Memory B cell (primary cell): ENCODE data around the gene ENOX1.

Experiments
- ATAC-seq: fragments of 150-1000 bp; cut with Tn5 transposase; 2 replicates; pipeline ENCODE4 v1.10.0; 2021; ENCODE audit warnings: low read depth, mild to moderate bottlenecking, moderate library complexity
- DNase-seq, 2 donors: peaks; one replicate each; pipeline ENCODE4 v3.0.0; 2022; ENCODE audit warnings: low spot score in 2 of 2
- H3K27ac Mint-ChIP-seq: one replicate; pipeline ENCODE4 v1.8.0; 2022; ENCODE audit warnings: mild to moderate bottlenecking, moderate library complexity, mixed read lengths
- H3K27me3 Mint-ChIP-seq: one replicate; pipeline ENCODE4 v1.8.0; 2022; ENCODE audit warnings: mixed read lengths
- H3K36me3 Mint-ChIP-seq: one replicate; pipeline ENCODE4 v1.8.0; 2022; ENCODE audit warnings: mild to moderate bottlenecking, mixed read lengths
- H3K4me1 Mint-ChIP-seq: one replicate; pipeline ENCODE4 v1.8.0; 2022; ENCODE audit warnings: mixed read lengths
- H3K4me3 Mint-ChIP-seq: one replicate; pipeline ENCODE4 v1.8.0; 2022; ENCODE audit warnings: mild to moderate bottlenecking, moderate library complexity, mixed read lengths
- H3K9me3 Mint-ChIP-seq: one replicate; pipeline ENCODE4 v1.8.0; 2022; ENCODE audit warnings: mixed read lengths

ENOX1 gene

GRCh38 chr13:43284162-43284561 lies 502.6 kb downstream of the ENOX1 start:
- H3K27ac Mint-ChIP-seq: no peak overlapping the region
- DNase-seq: no peak
- H3K4me3 Mint-ChIP-seq: no peak overlapping the region
- H3K27me3 Mint-ChIP-seq: peaks cover 3% of the 10 kb centered on the region
- no peaks in the 10 kb centered on the region for H3K4me1 Mint-ChIP-seq
- H3K36me3 Mint-ChIP-seq: no peaks in the 10 kb centered on the region
- no peak for ATAC-seq
- no peaks in the 10 kb centered on the region for H3K9me3 Mint-ChIP-seq

- Mint-ChIP-seq H3K27ac (no peak overlapping the region), H3K36me3 (no peaks in the 10 kb centered on the region), H3K27me3 (peaks cover 3% of the 10 kb centered on the region), H3K4me3 (no peak overlapping the region), H3K9me3 (no peaks in the 10 kb centered on the region), H3K4me1 (no peaks in the 10 kb centered on the region)
- no peak for DNase-seq
- ATAC-seq: no peak
Measured at GRCh38 chr13:43279696-43280095, 507.1 kb downstream of the ENOX1 start.

GRCh38 chr13:43278127-43278526 lies 508.6 kb downstream of the ENOX1 start:
- H3K36me3 Mint-ChIP-seq: no peaks in the 10 kb centered on the region
- H3K4me3 Mint-ChIP-seq: no peak overlapping the region
- ATAC-seq: no peak
- no peak for DNase-seq
- H3K27ac Mint-ChIP-seq: no peak overlapping the region
- H3K9me3 Mint-ChIP-seq: no peaks in the 10 kb centered on the region
- peaks cover 4% of the 10 kb centered on the region for H3K27me3 Mint-ChIP-seq
- no peaks in the 10 kb centered on the region for H3K4me1 Mint-ChIP-seq

- ATAC-seq: no peak
- no peaks in the 10 kb centered on the region for H3K36me3 Mint-ChIP-seq
- no peak overlapping the region for H3K4me3 Mint-ChIP-seq
- H3K9me3 Mint-ChIP-seq: no peaks in the 10 kb centered on the region
- H3K4me1 Mint-ChIP-seq: no peaks in the 10 kb centered on the region
- no peak overlapping the region for H3K27ac Mint-ChIP-seq
- no peak for DNase-seq
- H3K27me3 Mint-ChIP-seq: peaks cover 8% of the 10 kb centered on the region
Measured at GRCh38 chr13:43277142-43277541, 509.6 kb downstream of the ENOX1 start.

- H3K9me3 Mint-ChIP-seq: no peaks in the 10 kb centered on the region
- no peaks in the 10 kb centered on the region for H3K4me1 Mint-ChIP-seq
- peaks cover 8% of the 10 kb centered on the region for H3K27me3 Mint-ChIP-seq
- H3K4me3 Mint-ChIP-seq: no peak overlapping the region
- no peak for ATAC-seq
- H3K27ac Mint-ChIP-seq: no peak overlapping the region
- no peak for DNase-seq
- no peaks in the 10 kb centered on the region for H3K36me3 Mint-ChIP-seq
Measured at GRCh38 chr13:43274881-43275280, 511.9 kb downstream of the ENOX1 start.

GRCh38 chr13:43273362-43273761 lies 513.4 kb downstream of the ENOX1 start:
- Mint-ChIP-seq H3K4me3 (no peak overlapping the region), H3K4me1 (no peaks in the 10 kb centered on the region), H3K9me3 (no peaks in the 10 kb centered on the region), H3K27ac (no peak overlapping the region), H3K27me3 (peaks cover 8% of the 10 kb centered on the region), H3K36me3 (no peaks in the 10 kb centered on the region)
- ATAC-seq: no peak
- DNase-seq: no peak

GRCh38 chr13:43272851-43273250 lies 513.9 kb downstream of the ENOX1 start:
- Mint-ChIP-seq H3K9me3 (no peaks in the 10 kb centered on the region), H3K27ac (no peak overlapping the region), H3K36me3 (no peaks in the 10 kb centered on the region), H3K27me3 (peaks cover 8% of the 10 kb centered on the region), H3K4me1 (no peaks in the 10 kb centered on the region), H3K4me3 (no peak overlapping the region)
- no peak for ATAC-seq
- no peak for DNase-seq

GRCh38 chr13:43271152-43271551 lies 515.6 kb downstream of the ENOX1 start:
- Mint-ChIP-seq H3K4me3 (no peak overlapping the region), H3K27ac (no peak overlapping the region), H3K4me1 (no peaks in the 10 kb centered on the region), H3K27me3 (peaks cover 9% of the 10 kb centered on the region), H3K36me3 (no peaks in the 10 kb centered on the region), H3K9me3 (no peaks in the 10 kb centered on the region)
- ATAC-seq (no peak), DNase-seq (no peak)

GRCh38 chr13:43270130-43270830 lies 516.5 kb downstream of the ENOX1 start:
- ATAC-seq (no peak), DNase-seq (no peak)
- Mint-ChIP-seq H3K36me3 (no peaks in the 10 kb centered on the region), H3K27ac (no peak overlapping the region), H3K4me3 (no peak overlapping the region), H3K4me1 (no peaks in the 10 kb centered on the region), H3K27me3 (peaks cover 9% of the 10 kb centered on the region), H3K9me3 (no peaks in the 10 kb centered on the region)

GRCh38 chr13:43269037-43269481 lies 517.7 kb downstream of the ENOX1 start:
- no peak overlapping the region for H3K27ac Mint-ChIP-seq
- H3K4me1 Mint-ChIP-seq: no peaks in the 10 kb centered on the region
- DNase-seq (no peak), ATAC-seq (no peak)
- H3K27me3 Mint-ChIP-seq: peaks cover 9% of the 10 kb centered on the region
- no peaks in the 10 kb centered on the region for H3K36me3 Mint-ChIP-seq
- no peaks in the 10 kb centered on the region for H3K9me3 Mint-ChIP-seq
- no peak overlapping the region for H3K4me3 Mint-ChIP-seq

GRCh38 chr13:43268632-43269031 lies 518.1 kb downstream of the ENOX1 start:
- H3K4me3 Mint-ChIP-seq: no peak overlapping the region
- H3K27ac Mint-ChIP-seq: no peak overlapping the region
- no peaks in the 10 kb centered on the region for H3K36me3 Mint-ChIP-seq
- peaks cover 9% of the 10 kb centered on the region for H3K27me3 Mint-ChIP-seq
- no peaks in the 10 kb centered on the region for H3K9me3 Mint-ChIP-seq
- no peak for ATAC-seq
- no peaks in the 10 kb centered on the region for H3K4me1 Mint-ChIP-seq
- DNase-seq: no peak

- Mint-ChIP-seq H3K4me1 (no peaks in the 10 kb centered on the region), H3K9me3 (no peaks in the 10 kb centered on the region), H3K36me3 (no peaks in the 10 kb centered on the region), H3K27me3 (peaks cover 5% of the 10 kb centered on the region), H3K27ac (no peak overlapping the region), H3K4me3 (no peak overlapping the region)
- no peak for ATAC-seq
- no peak for DNase-seq
Measured at GRCh38 chr13:43267916-43268315, 518.9 kb downstream of the ENOX1 start.

- ATAC-seq (no peak), DNase-seq (no peak)
- Mint-ChIP-seq H3K4me1 (no peaks in the 10 kb centered on the region), H3K27ac (peak overlapping the region; percentile 6), H3K4me3 (no peak overlapping the region), H3K9me3 (no peaks in the 10 kb centered on the region), H3K27me3 (peaks cover 3% of the 10 kb centered on the region), H3K36me3 (no peaks in the 10 kb centered on the region)
Measured at GRCh38 chr13:43266936-43267615, 519.7 kb downstream of the ENOX1 start.

GRCh38 chr13:43265028-43265427 lies 521.7 kb downstream of the ENOX1 start:
- H3K4me3 Mint-ChIP-seq: no peak overlapping the region
- H3K9me3 Mint-ChIP-seq: peaks cover 2% of the 10 kb centered on the region
- DNase-seq (no peak), ATAC-seq (no peak)
- peaks cover 3% of the 10 kb centered on the region for H3K27me3 Mint-ChIP-seq
- no peak overlapping the region for H3K27ac Mint-ChIP-seq
- no peaks in the 10 kb centered on the region for H3K36me3 Mint-ChIP-seq
- no peaks in the 10 kb centered on the region for H3K4me1 Mint-ChIP-seq

- Mint-ChIP-seq H3K4me3 (no peak overlapping the region), H3K4me1 (no peaks in the 10 kb centered on the region), H3K27ac (no peak overlapping the region), H3K27me3 (peaks cover 3% of the 10 kb centered on the region), H3K9me3 (peaks cover 2% of the 10 kb centered on the region), H3K36me3 (no peaks in the 10 kb centered on the region)
- no peak for DNase-seq
- ATAC-seq: no peak
Measured at GRCh38 chr13:43264458-43264857, 522.3 kb downstream of the ENOX1 start.
